ENCODE data around the gene G6PD. TPM values are rescaled to one million over a fixed set of nuclear protein-coding genes. Genes with fewer than 3 reads are reported as not detected.
A peak's percentile ranks its signal among the peaks of the same experiment; 100 is the strongest.

The G6PD gene
- total RNA-seq, 6 experiments from 2014 or later = 119 to 226 (median 192) TPM

DNA sequence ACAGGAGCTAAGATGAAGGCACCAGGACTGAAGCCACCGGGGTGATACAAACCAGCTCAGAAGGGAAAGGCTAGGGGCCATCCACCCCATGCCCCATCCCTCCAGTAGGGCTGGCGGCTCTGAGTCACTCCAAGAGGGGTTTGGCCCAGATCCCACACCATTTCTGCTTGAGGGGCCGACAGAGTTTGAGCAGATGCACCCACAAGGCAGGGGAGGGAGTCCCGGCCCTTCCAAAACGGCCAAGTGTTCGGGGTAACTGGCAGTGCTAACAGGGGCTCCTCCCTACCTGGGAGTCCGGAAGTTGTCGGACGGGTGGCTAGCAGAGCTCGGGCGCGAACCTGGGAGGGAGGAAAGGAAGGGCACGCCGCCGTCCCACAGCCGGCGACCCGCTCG, 56.6 kb downstream of the G6PD start:
- TF ChIP-seq, protein P1, sequence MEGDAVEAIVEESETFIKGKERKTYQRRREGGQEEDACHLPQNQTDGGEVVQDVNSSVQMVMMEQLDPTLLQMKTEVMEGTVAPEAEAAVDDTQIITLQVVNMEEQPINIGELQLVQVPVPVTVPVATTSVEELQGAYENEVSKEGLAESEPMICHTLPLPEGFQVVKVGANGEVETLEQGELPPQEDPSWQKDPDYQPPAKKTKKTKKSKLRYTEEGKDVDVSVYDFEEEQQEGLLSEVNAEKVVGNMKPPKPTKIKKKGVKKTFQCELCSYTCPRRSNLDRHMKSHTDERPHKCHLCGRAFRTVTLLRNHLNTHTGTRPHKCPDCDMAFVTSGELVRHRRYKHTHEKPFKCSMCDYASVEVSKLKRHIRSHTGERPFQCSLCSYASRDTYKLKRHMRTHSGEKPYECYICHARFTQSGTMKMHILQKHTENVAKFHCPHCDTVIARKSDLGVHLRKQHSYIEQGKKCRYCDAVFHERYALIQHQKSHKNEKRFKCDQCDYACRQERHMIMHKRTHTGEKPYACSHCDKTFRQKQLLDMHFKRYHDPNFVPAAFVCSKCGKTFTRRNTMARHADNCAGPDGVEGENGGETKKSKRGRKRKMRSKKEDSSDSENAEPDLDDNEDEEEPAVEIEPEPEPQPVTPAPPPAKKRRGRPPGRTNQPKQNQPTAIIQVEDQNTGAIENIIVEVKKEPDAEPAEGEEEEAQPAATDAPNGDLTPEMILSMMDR (IDR thresholded peaks at IDR 0.05) = no peak
- Mint-ChIP-seq H3K9me3 (no peaks in the 10 kb centered on the region), H3K36me3 (ENCODE audit: low read depth) (no peaks in the 10 kb centered on the region; the same call in 1 of the 2 replicates), H3K4me3 (peak overlapping the region; percentile 90), H3K27me3 (ENCODE audit: insufficient read depth) (no peaks in the 10 kb centered on the region), H3K4me1 (ENCODE audit: low read depth) (peaks cover 6% of the 10 kb centered on the region), H3K27ac (peak overlapping the region; percentile 92)
- peak; percentile 32 for DNase-seq

DNA sequence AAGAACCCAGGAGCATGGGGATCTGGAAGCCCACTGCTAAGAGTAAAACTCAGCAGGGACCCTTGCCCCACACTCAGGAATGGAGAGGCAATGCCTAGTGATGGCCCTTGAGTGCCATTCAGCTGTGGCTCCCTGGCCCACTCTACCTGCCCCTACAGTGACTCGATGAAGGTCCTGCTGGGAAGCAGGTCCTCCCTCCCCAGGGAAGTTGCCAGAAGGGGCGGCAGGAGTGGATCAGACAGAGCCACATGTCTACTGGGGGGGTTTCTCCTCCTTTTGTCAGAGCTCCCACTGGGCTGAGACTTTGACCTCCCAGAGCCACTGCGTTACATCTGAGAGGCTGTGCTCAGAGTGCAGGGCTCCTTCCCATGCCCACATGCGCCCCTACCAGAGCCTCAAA, 57.5 kb downstream of the G6PD start:
- H3K4me3 Mint-ChIP-seq = peak overlapping the region; percentile 90
- H3K27ac Mint-ChIP-seq = peak overlapping the region; percentile 92
- H3K9me3 Mint-ChIP-seq = no peaks in the 10 kb centered on the region
- H3K4me1 Mint-ChIP-seq (ENCODE audit: low read depth) = peaks cover 12% of the 10 kb centered on the region
- no peaks in the 10 kb centered on the region; the same call in 1 of the 2 replicates for H3K36me3 Mint-ChIP-seq (ENCODE audit: low read depth)
- TF ChIP-seq, protein P1 (IDR thresholded peaks at IDR 0.05) = no peak
- H3K27me3 Mint-ChIP-seq (ENCODE audit: insufficient read depth) = no peaks in the 10 kb centered on the region
- no peak for DNase-seq

DNA sequence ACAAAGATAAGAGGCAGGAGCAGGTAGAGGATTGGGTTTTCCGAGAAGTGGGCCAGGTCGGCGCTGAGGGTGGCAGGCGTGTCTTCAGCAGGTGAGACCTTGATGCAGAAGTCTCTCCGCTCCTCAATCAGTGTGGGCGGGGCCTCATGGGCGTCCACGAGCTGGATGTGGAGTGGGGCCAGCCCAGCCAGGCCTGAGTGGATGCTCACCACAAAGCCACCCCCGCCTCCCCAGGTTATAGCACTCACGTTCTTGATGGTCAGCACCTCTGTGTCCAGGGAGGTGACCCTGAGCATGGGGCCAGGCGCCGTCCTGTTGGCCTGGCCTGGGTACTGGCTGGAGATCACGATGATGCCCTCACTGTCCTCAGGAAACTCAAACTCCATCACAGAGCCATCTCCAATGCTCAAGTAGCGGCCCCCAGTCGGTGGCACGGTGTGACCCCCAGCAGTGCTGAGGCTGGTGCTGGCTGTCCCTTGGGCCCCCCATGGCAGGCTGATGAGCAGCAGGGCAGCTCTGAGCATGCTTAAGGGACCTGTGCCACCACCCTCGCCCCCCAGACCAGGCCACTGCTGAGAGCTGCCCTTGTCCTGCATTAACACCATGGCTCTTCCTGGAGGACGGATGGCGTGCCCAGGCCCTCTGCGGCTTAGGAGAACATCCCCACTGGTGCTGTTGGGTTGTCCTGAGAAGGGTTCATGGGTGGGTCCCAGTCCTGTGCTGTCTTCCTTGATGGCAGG, 58.1 kb downstream of the G6PD start:
- H3K9me3 Mint-ChIP-seq = no peaks in the 10 kb centered on the region
- no peak overlapping the region for H3K4me3 Mint-ChIP-seq
- peaks cover 12% of the 10 kb centered on the region for H3K4me1 Mint-ChIP-seq (ENCODE audit: low read depth)
- TF ChIP-seq, protein P1 (IDR thresholded peaks at IDR 0.05) = no peak
- DNase-seq = no peak
- no peaks in the 10 kb centered on the region for H3K27me3 Mint-ChIP-seq (ENCODE audit: insufficient read depth)
- no peak overlapping the region for H3K27ac Mint-ChIP-seq
- H3K36me3 Mint-ChIP-seq (ENCODE audit: low read depth) = no peaks in the 10 kb centered on the region; the same call in 1 of the 2 replicates

DNA sequence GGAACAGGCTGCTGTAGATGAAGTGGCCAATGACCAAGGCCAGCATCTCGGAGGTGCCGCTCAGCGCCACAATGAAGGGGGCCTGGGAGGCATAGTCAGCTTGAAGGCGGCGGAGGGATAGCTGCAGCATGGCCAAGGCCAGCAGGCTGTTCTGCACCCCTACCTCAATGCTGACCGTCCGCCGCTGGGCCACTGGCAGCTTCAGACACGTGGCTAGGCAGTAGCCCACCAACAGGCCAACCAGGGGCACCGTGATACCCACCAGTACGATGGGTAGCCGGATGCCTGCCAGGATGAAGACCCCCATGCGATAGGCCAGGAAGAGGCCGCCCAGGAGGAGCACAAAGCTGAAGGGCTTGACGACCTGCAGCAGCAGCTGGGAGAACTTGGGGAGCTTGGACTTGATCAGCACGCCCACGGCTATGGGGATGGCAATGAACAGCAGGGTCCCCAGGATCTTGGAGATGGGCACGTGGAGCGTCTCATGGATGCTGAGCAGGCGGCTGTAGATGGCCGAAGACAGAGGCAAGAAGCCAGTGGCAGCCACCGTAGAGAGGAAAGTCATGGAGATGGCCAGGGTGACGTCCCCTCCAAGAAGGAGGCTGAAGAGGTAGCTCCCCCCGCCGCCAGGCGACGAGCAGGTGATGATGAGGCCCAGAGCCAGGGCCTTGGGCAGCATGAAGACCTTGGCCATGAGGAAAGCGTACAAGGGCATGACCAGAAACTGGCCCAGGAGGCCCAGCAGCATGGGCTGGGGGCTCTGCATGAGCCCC, 58.9 kb downstream of the G6PD start:
- Mint-ChIP-seq H3K9me3 (no peaks in the 10 kb centered on the region), H3K36me3 (ENCODE audit: low read depth) (no peaks in the 10 kb centered on the region; the same call in 1 of the 2 replicates), H3K4me3 (no peak overlapping the region), H3K4me1 (ENCODE audit: low read depth) (peaks cover 12% of the 10 kb centered on the region), H3K27me3 (ENCODE audit: insufficient read depth) (no peaks in the 10 kb centered on the region), H3K27ac (no peak overlapping the region)
- no peak for DNase-seq
- TF ChIP-seq, protein P1 (IDR thresholded peaks at IDR 0.05) = no peak

DNA sequence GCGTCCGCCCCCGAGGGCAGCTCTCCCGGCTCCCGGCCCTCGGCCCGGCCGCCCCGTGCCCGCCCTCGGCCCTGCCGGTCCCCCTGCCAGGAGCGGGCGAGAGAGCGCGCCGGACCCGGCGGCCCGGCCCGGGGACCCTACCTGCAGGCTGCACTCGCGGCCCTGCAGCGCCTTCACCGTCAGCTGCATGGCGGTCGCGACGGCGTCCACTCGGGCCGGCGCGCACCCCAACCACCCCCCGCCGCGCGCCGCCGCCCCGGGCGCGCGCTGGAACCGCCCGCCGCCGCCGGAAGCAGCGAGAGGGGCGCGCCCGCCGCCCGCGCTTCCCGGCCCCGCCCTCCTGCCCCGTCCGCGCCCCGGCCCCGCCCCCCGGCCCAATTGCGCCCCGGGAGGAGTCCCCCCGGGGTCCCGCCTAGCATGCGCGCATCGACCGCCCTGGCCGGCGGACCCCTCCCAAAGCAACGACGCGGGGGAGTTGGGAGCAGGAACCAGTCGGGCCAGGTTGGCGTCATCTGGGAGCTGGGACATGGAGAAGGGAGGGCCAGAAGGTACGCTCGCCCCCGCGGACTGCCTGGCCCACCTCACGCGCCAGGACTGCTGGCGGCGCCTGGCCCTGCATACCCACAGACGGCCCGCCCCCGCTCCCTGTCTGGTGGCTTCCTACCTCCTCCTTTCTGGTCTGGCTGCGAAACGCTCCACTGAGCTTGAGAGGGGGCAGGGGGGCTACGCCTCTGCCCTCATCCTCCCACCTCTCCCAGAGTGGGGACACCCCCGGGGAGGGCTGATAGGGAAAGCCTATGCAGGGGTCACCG, 60.0 kb downstream of the G6PD start, which contains the start of gene UBL4A:
Gene UBL4A, minus strand, starts transcription at position 220 of the 812 bp plus-strand sequence. Its CDS starts 31 bp downstream, at position 189.
- H3K4me3 Mint-ChIP-seq = peak within 1 kb of the TSS; percentile 72
- H3K4me1 Mint-ChIP-seq (ENCODE audit: low read depth) = peaks cover 12% of the 10 kb centered on the region
- no peaks in the 10 kb centered on the region for H3K27me3 Mint-ChIP-seq (ENCODE audit: insufficient read depth)
- no peaks in the 10 kb centered on the region for H3K9me3 Mint-ChIP-seq
- peak within 1 kb of the TSS; percentile 33; the same call in 1 of the 2 replicates for H3K27ac Mint-ChIP-seq
- DNase-seq = peak; percentile 15
- TF ChIP-seq, protein P1 (IDR thresholded peaks at IDR 0.05) = no peak
- no peaks in the 10 kb centered on the region; the same call in 1 of the 2 replicates for H3K36me3 Mint-ChIP-seq (ENCODE audit: low read depth)

Data from HFFc6 (cell line).